Fibroblast of pulmonary artery (primary cell): Measurements from ENCODE around the gene GRIN3B.

Source experiments
- DNase-seq: peaks from one replicate; pipeline ENCODE4 v3.0.0-alpha.2; 2010; ENCODE audit warnings: low read depth
- H3K4me3 ChIP-seq: replicated peaks from 2 replicates; pipeline ENCODE4 v1.5.1; 2011; ENCODE audit warnings: low read depth, mild to moderate bottlenecking, control low read depth, low read length, moderate library complexity
- TF ChIP-seq, protein P1 (sequence below): IDR thresholded peaks from 2 replicates; pipeline ENCODE4 v1.5.1; 2011; ENCODE audit warnings: mild to moderate bottlenecking, control low read depth, low read length, inconsistent platforms; ENCODE audit errors: missing control alignments

Gene GRIN3B

DNA sequence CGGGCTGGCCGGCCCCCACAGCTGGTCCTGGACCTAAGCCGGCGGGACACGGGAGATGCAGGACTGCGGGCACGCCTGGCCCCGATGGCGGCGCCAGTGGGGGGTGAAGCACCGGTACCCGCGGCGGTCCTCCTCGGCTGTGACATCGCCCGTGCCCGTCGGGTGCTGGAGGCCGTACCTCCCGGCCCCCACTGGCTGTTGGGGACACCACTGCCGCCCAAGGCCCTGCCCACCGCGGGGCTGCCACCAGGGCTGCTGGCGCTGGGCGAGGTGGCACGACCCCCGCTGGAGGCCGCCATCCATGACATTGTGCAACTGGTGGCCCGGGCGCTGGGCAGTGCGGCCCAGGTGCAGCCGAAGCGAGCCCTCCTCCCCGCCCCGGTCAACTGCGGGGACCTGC lies 3.1 kb downstream of the GRIN3B start:
- TF ChIP-seq, protein P1, sequence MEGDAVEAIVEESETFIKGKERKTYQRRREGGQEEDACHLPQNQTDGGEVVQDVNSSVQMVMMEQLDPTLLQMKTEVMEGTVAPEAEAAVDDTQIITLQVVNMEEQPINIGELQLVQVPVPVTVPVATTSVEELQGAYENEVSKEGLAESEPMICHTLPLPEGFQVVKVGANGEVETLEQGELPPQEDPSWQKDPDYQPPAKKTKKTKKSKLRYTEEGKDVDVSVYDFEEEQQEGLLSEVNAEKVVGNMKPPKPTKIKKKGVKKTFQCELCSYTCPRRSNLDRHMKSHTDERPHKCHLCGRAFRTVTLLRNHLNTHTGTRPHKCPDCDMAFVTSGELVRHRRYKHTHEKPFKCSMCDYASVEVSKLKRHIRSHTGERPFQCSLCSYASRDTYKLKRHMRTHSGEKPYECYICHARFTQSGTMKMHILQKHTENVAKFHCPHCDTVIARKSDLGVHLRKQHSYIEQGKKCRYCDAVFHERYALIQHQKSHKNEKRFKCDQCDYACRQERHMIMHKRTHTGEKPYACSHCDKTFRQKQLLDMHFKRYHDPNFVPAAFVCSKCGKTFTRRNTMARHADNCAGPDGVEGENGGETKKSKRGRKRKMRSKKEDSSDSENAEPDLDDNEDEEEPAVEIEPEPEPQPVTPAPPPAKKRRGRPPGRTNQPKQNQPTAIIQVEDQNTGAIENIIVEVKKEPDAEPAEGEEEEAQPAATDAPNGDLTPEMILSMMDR = no peak
- no peak overlapping the region for H3K4me3 ChIP-seq
- no peak for DNase-seq

DNA sequence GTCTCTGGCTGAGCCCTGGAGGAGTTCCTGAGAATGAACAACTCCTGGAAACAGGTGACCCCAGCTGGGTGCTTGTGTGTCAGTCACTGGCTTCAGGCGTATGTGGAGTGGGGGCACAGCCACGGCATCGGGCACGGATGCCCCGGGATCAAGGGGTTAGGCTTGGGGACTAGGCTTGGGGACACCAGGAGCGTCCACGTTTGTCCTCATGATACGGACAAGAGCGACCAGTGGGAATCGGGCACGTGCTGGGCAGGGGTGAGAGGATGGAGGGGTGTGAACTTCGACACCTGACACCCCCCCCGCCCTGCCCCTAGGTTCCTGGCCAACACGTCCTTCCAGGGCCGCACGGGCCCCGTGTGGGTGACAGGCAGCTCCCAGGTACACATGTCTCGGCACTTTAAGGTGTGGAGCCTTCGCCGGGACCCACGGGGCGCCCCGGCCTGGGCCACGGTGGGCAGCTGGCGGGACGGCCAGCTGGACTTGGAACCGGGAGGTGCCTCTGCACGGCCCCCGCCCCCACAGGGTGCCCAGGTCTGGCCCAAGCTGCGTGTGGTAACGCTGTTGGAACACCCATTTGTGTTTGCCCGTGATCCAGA lies 4.1 kb downstream of the GRIN3B start:
- no peak for DNase-seq
- H3K4me3 ChIP-seq = no peak overlapping the region
- TF ChIP-seq, protein P1 = no peak

DNA sequence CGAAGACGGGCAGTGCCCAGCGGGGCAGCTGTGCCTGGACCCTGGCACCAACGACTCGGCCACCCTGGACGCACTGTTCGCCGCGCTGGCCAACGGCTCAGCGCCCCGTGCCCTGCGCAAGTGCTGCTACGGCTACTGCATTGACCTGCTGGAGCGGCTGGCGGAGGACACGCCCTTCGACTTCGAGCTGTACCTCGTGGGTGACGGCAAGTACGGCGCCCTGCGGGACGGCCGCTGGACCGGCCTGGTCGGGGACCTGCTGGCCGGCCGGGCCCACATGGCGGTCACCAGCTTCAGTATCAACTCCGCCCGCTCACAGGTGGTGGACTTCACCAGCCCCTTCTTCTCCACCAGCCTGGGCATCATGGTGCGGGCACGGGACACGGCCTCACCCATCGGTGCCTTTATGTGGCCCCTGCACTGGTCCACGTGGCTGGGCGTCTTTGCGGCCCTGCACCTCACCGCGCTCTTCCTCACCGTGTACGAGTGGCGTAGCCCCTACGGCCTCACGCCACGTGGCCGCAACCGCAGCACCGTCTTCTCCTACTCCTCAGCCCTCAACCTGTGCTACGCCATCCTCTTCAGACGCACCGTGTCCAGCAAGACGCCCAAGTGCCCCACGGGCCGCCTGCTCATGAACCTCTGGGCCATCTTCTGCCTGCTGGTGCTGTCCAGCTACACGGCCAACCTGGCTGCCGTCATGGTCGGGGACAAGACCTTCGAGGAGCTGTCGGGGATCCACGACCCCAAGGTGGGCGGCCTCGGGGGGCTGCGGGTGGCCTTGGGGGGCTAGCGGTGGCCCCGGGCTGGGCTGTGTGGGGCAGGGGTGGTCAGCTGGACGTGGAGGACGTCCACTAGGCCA lies 4.8 kb downstream of the GRIN3B start:
- no peak overlapping the region for H3K4me3 ChIP-seq
- TF ChIP-seq, protein P1 = no peak
- no peak for DNase-seq

DNA sequence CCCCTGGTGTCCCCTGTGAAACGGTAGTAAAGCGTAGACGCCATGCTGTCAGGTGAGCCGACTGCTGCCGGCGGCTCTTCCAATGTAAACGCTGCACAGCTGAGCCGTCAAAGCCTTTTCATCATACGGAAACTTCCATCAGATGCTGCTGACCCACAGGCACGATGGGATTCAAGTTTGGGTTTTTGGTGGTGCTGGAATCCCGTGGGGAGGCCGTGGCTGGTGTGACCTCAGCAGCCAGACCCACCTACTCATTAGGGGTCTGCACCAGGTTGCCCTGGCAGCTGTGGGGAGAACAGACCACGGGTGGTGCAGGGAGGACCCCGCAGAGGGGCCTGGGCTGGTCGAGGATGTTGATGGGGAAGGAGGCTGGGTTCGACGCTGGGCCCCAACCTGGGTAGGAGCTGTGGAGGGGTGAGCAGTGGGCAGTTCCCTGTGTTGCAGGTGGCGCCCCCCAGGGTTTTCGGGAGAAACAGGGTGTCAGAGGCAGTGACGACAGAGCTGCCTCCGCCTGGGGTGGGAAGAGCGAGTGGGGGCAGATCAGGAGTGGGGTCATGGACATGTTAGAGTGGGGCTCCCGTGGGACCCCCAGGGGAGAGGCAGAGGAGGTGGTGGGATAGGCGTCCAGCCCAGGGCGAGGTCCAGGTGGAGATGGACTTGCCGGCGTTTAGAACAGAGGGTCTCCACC lies 6.6 kb downstream of the GRIN3B start:
- no peak for DNase-seq
- TF ChIP-seq, protein P1 = no peak
- H3K4me3 ChIP-seq = no peak overlapping the region

DNA sequence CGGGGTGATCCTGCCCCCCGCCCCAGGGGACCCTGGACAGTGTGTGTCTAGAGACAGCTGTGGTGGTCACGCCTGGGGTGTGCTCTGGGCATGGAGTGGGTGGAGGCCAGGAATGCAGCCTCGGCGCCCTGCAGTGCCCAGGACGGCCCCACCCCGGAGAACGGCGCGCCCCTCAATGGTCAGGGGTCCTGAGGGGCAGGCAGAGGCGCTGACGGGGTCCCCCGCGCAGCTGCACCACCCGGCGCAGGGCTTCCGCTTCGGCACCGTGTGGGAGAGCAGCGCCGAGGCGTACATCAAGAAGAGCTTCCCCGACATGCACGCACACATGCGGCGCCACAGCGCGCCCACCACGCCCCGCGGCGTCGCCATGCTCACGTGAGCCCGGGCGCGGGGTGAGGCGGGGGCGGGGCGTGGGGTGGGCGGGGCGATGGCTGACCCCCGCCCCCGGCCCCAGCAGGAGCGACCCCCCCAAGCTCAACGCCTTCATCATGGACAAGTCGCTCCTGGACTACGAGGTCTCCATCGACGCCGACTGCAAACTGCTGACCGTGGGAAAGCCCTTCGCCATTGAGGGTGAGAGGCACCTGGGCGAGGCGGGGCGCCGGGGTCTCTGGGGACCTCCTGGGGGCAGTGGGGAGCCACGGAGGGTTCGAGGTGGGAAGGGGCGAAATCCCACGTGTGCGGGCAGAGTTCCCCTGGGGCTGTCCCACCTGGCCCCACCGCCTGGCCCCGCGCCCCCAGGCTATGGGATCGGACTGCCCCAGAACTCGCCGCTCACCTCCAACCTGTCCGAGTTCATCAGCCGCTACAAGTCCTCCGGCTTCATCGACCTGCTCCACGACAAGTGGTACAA lies 7.4 kb downstream of the GRIN3B start:
- DNase-seq = no peak
- TF ChIP-seq, protein P1 = no peak
- H3K4me3 ChIP-seq = no peak overlapping the region

DNA sequence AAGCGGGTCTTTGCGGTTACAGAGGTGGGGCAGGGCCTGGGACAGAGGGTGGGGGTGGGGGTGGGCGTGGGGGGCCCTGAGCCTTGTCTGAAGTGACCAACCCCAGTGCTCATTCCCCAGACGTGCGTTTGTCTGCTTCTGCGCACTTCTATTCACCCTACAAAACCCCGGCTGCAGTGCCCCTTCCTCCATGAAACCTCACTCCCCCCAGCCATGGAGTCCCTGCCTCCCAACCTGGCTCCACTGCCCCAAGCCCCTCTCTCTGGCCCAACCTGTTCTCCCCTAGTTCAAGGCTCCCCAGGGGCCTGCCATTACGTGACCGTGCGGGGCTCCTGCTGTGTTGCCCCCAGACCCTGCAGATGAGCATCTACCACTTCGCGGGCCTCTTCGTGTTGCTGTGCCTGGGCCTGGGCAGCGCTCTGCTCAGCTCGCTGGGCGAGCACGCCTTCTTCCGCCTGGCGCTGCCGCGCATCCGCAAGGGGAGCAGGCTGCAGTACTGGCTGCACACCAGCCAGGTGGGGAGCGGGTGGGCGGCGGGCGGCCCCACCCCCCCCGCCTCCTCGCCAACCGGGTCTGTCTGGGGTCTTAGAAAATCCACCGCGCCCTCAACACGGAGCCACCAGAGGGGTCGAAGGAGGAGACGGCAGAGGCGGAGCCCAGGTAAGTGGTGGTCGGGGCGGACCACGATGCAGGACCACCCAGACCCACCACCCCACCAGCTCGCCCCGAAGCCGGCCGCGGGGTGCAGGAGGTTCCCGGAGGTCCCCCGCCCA lies 8.2 kb downstream of the GRIN3B start:
- TF ChIP-seq, protein P1 = no peak
- no peak for DNase-seq
- H3K4me3 ChIP-seq = no peak overlapping the region
